ENCODE results near the gene DEFB113. TPM values are rescaled to one million over a fixed set of nuclear protein-coding genes. Genes with fewer than 3 reads are reported as not detected.
A peak's percentile ranks its signal among the peaks of the same experiment; 100 is the strongest.

DEFB113 gene
- total RNA-seq, 1 experiment from 2014 or later, result not detected

DNA sequence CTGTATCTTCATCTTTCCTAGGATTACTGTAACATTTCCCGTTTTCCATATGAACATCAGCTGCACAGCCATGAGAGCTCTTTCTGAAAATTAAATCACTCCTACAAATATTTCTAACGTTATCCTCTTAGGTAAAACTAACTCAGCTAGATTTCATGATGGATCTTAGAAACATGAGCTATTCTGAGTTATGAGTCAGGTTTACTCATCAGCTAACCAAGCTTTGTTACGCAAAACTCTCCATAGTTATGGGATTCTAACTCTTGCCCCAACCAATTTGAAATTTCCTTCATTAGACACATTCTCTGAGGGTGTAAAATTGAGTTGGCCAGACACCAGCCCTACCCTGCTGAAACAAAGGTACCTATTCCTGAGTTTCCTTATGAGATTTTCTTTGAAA is 38.4 kb upstream of the DEFB113 start:
- CTCF ChIA-PET, result no interaction called here

More for the DNA sequence above, 38.4 kb upstream of the DEFB113 start:
- intact Hi-C loops (cut with micrococcal nuclease), result no loop called here
- no peak for DNase-seq (ENCODE audit: low read depth, low spot score)
- Histone ChIP-seq H3K9me3 (ENCODE audit: control insufficient read depth in 1 of 2, insufficient read depth in 1 of 2, low read depth in 1 of 2, low read length in 2 of 2) (no peaks in the 10 kb centered on the region), H3K79me2 (ENCODE audit: insufficient read depth, low read length) (no peaks in the 10 kb centered on the region), H4K20me1 (ENCODE audit: insufficient read depth) (no peaks in the 10 kb centered on the region), H3K27me3 (ENCODE audit: insufficient read depth, low read length) (no peaks in the 10 kb centered on the region), H3K4me3 (replicated peaks in 1 of 2; ENCODE audit: low read depth in 1 of 2, low read length in 2 of 2) (no peak overlapping the region), H3K4me2 (ENCODE audit: low read length) (peak overlapping the region; percentile 3; the same call in 1 of the 2 replicates), H2AFZ (ENCODE audit: low read depth, low read length, poor library complexity, severe bottlenecking) (no peak overlapping the region), H3K27ac (ENCODE audit: low read depth, low read length) (no peak overlapping the region), H3K36me3 (ENCODE audit: control insufficient read depth in 1 of 2, insufficient read depth in 2 of 2, low read length in 2 of 2) (no peaks in the 10 kb centered on the region), H3K4me1 (ENCODE audit: control insufficient read depth in 1 of 2, insufficient read depth in 2 of 2, low read length in 2 of 2) (no peaks in the 10 kb centered on the region), H3K9me2 (ENCODE audit: insufficient read depth) (no peaks in the 10 kb centered on the region), H3K9ac (ENCODE audit: low read length) (no peak overlapping the region)
- no peak for ATAC-seq
- RAD21 ChIA-PET (ENCODE audit: low non-redundant PET in 1 of 2, low total read pairs in 2 of 2, uncharacterized antibody in 2 of 2, unreplicated experiment in 2 of 2), result no interaction called here
- POLR2A ChIA-PET, result no interaction called here
- no peak for TF ChIP-seq EZH2phosphoT487 (IDR thresholded peaks at IDR 0.05; ENCODE audit: borderline replicate concordance)
- TF ChIP-seq POLR2A (IDR thresholded peaks at IDR 0.05; ENCODE audit: borderline replicate concordance, extremely low read depth, insufficient read depth, insufficient read length), result no peak
- no peak for TF ChIP-seq RAD21 (IDR thresholded peaks at IDR 0.05; ENCODE audit: low read depth)
- peak; percentile 52; the same call in 1 of the 2 replicates for TF ChIP-seq FOSL1 (IDR thresholded peaks at IDR 0.05; ENCODE audit: low read depth)
- TF ChIP-seq CEBPB (IDR thresholded peaks at IDR 0.05; ENCODE audit: low read depth), result peak; percentile 39; the same call in 1 of the 2 replicates
- TF ChIP-seq, protein P1, sequence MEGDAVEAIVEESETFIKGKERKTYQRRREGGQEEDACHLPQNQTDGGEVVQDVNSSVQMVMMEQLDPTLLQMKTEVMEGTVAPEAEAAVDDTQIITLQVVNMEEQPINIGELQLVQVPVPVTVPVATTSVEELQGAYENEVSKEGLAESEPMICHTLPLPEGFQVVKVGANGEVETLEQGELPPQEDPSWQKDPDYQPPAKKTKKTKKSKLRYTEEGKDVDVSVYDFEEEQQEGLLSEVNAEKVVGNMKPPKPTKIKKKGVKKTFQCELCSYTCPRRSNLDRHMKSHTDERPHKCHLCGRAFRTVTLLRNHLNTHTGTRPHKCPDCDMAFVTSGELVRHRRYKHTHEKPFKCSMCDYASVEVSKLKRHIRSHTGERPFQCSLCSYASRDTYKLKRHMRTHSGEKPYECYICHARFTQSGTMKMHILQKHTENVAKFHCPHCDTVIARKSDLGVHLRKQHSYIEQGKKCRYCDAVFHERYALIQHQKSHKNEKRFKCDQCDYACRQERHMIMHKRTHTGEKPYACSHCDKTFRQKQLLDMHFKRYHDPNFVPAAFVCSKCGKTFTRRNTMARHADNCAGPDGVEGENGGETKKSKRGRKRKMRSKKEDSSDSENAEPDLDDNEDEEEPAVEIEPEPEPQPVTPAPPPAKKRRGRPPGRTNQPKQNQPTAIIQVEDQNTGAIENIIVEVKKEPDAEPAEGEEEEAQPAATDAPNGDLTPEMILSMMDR (IDR thresholded peaks at IDR 0.05 in 2 of 3, conservative IDR thresholded peaks at IDR 0.05 in 1 of 3; ENCODE audit: borderline replicate concordance in 1 of 3, insufficient read depth in 1 of 3, low read depth in 2 of 3, low read length in 2 of 3), result no peak
- no peak for TF ChIP-seq SRF (IDR thresholded peaks at IDR 0.05; ENCODE audit: low read depth)
- no peak for TF ChIP-seq ZFX (IDR thresholded peaks at IDR 0.05)
- TF ChIP-seq, protein P2, sequence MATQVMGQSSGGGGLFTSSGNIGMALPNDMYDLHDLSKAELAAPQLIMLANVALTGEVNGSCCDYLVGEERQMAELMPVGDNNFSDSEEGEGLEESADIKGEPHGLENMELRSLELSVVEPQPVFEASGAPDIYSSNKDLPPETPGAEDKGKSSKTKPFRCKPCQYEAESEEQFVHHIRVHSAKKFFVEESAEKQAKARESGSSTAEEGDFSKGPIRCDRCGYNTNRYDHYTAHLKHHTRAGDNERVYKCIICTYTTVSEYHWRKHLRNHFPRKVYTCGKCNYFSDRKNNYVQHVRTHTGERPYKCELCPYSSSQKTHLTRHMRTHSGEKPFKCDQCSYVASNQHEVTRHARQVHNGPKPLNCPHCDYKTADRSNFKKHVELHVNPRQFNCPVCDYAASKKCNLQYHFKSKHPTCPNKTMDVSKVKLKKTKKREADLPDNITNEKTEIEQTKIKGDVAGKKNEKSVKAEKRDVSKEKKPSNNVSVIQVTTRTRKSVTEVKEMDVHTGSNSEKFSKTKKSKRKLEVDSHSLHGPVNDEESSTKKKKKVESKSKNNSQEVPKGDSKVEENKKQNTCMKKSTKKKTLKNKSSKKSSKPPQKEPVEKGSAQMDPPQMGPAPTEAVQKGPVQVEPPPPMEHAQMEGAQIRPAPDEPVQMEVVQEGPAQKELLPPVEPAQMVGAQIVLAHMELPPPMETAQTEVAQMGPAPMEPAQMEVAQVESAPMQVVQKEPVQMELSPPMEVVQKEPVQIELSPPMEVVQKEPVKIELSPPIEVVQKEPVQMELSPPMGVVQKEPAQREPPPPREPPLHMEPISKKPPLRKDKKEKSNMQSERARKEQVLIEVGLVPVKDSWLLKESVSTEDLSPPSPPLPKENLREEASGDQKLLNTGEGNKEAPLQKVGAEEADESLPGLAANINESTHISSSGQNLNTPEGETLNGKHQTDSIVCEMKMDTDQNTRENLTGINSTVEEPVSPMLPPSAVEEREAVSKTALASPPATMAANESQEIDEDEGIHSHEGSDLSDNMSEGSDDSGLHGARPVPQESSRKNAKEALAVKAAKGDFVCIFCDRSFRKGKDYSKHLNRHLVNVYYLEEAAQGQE (IDR thresholded peaks at IDR 0.05; ENCODE audit: low read depth), result no peak
- TF ChIP-seq YY1 (IDR thresholded peaks at IDR 0.05; ENCODE audit: extremely low read depth, insufficient replicate concordance, low read depth, low read length), result no peak
- TF ChIP-seq, protein P3, sequence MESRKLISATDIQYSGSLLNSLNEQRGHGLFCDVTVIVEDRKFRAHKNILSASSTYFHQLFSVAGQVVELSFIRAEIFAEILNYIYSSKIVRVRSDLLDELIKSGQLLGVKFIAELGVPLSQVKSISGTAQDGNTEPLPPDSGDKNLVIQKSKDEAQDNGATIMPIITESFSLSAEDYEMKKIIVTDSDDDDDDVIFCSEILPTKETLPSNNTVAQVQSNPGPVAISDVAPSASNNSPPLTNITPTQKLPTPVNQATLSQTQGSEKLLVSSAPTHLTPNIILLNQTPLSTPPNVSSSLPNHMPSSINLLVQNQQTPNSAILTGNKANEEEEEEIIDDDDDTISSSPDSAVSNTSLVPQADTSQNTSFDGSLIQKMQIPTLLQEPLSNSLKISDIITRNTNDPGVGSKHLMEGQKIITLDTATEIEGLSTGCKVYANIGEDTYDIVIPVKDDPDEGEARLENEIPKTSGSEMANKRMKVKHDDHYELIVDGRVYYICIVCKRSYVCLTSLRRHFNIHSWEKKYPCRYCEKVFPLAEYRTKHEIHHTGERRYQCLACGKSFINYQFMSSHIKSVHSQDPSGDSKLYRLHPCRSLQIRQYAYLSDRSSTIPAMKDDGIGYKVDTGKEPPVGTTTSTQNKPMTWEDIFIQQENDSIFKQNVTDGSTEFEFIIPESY (IDR thresholded peaks at IDR 0.05; ENCODE audit: extremely low read depth, insufficient replicate concordance, low read length), result no peak
- BruUV-seq (replicated peaks), result no TSS peak
